Activated naive CD4-positive, alpha-beta T cell treated with anti-CD3 and anti-CD28 coated beads, Interleukin-2, amount 10 ng/mL, durations not matched to agents 7 days and 5 days (primary cell): Measurements from ENCODE around the gene PRKAA1.
"Not testable (repeated sequence)": the region's sequence is repeated elsewhere in the genome, so short reads cannot be mapped to it uniquely, and the experiment has no call there.

Source experiments
- CTCF ChIA-PET: fragments of 350-600 bp; sonication (Branson Sonifier 250); formaldehyde crosslinking; loops from one replicate; lab custom pipeline; 2021; ENCODE audit warnings: antibody characterized with exemption; lab: Charles Lee
- DNase-seq: peaks from one replicate; pipeline ENCODE4 v3.0.0-alpha.2; 2020
- H3K27ac Mint-ChIP-seq: one replicate; pipeline ENCODE4 v1.8.0; 2021; ENCODE audit warnings: mild to moderate bottlenecking, moderate library complexity, mixed read lengths
- H3K27me3 Mint-ChIP-seq: one replicate; pipeline ENCODE4 v1.8.0; 2021; ENCODE audit warnings: mild to moderate bottlenecking, mixed read lengths
- H3K36me3 Mint-ChIP-seq: one replicate; pipeline ENCODE4 v1.8.0; 2021; ENCODE audit warnings: mixed read lengths
- H3K4me1 Mint-ChIP-seq: one replicate; pipeline ENCODE4 v1.8.0; 2021; ENCODE audit warnings: mixed read lengths
- H3K4me3 Mint-ChIP-seq: one replicate; pipeline ENCODE4 v1.8.0; 2021; ENCODE audit warnings: mild to moderate bottlenecking, moderate library complexity, mixed read lengths
- H3K9me3 Mint-ChIP-seq: one replicate; pipeline ENCODE4 v1.8.0; 2021; ENCODE audit warnings: mixed read lengths

PRKAA1 gene

GRCh38 chr5:40797273-40798011 lies 732 bp downstream of the PRKAA1 start:
- Mint-ChIP-seq H3K4me1 (peaks cover 45% of the 10 kb centered on the region), H3K27ac (peak overlapping the region; percentile 92), H3K9me3 (no peaks in the 10 kb centered on the region), H3K4me3 (peak overlapping the region; percentile 76), H3K36me3 (peaks cover 26% of the 10 kb centered on the region), H3K27me3 (peaks cover 20% of the 10 kb centered on the region)
- CTCF ChIA-PET = interaction anchor here (0.6 kb wide), 1 partner anchor 10 kb away, joined by 3 read pairs; no protein-coding TSS in a partner anchor
- DNase-seq = peak; percentile 82

DNA sequence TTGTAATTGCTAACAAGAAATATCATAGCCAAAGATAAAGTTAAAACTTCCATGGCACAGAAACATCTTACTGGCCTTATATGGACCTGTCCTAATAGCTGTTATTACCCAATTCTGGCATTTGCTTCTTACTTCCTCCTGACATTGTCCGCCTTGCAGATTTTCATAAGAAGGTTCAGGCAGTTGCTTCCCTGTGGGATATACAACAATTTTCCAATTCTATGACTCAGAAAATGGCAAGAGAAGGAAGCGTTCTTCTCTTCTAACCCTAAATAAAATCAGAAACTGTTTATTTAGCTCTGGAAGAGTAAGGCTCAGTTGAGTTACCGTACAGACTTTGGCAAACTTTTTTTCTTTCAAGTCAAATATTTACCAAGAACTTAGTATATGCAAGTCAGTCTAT lies 1.7 kb downstream of the PRKAA1 start:
- Mint-ChIP-seq H3K36me3 (peaks cover 26% of the 10 kb centered on the region), H3K4me1 (peaks cover 45% of the 10 kb centered on the region), H3K27ac (no peak overlapping the region), H3K27me3 (peaks cover 15% of the 10 kb centered on the region), H3K4me3 (peak overlapping the region; percentile 76), H3K9me3 (no peaks in the 10 kb centered on the region)
- DNase-seq = no peak
- CTCF ChIA-PET = no interaction called here

- peaks cover 15% of the 10 kb centered on the region for H3K27me3 Mint-ChIP-seq
- CTCF ChIA-PET, H3K27ac Mint-ChIP-seq, H3K4me3 Mint-ChIP-seq, H3K9me3 Mint-ChIP-seq, DNase-seq: not testable (repeated sequence)
- H3K36me3 Mint-ChIP-seq = peaks cover 29% of the 10 kb centered on the region
- peaks cover 45% of the 10 kb centered on the region for H3K4me1 Mint-ChIP-seq
Measured at GRCh38 chr5:40794877-40795276, 3.3 kb downstream of the PRKAA1 start.

- H3K9me3 Mint-ChIP-seq, H3K27me3 Mint-ChIP-seq, H3K4me3 Mint-ChIP-seq, H3K27ac Mint-ChIP-seq, DNase-seq, CTCF ChIA-PET: not testable (repeated sequence)
- Mint-ChIP-seq H3K36me3 (peaks cover 31% of the 10 kb centered on the region), H3K4me1 (peaks cover 45% of the 10 kb centered on the region)
Measured at GRCh38 chr5:40794340-40794739, 3.8 kb downstream of the PRKAA1 start.

DNA sequence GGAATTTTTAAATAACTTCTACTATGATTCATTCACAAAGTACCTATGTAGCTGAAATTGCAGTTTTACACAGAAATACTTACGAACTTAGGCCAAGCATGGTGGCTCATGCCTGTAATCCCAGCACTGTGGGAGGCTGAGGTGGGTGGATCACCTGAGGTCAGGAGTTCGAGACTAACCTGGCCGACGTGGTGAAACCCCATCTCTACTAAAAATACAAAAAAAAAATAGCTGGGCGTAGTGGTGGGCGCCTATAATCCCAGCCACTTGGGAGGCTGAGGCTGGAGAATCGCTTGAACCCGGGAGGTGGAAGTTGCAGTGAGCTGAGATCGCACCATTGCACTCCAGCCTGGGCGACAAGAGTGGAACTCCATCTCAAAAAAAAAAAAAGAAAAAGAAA lies 5.5 kb downstream of the PRKAA1 start:
- CTCF ChIA-PET = interaction anchor here (1.3 kb wide), 1 partner anchor 8 kb away, joined by 3 read pairs; no protein-coding TSS in a partner anchor
- not testable (repeated sequence) for H3K4me3 Mint-ChIP-seq, H3K27me3 Mint-ChIP-seq, H3K9me3 Mint-ChIP-seq, H3K27ac Mint-ChIP-seq, DNase-seq
- Mint-ChIP-seq H3K4me1 (peaks cover 43% of the 10 kb centered on the region), H3K36me3 (peaks cover 44% of the 10 kb centered on the region)

- H3K4me1 Mint-ChIP-seq = peaks cover 39% of the 10 kb centered on the region
- H3K27ac Mint-ChIP-seq = no peak overlapping the region
- H3K27me3 Mint-ChIP-seq = no peaks in the 10 kb centered on the region
- H3K4me3 Mint-ChIP-seq = no peak overlapping the region
- CTCF ChIA-PET = interaction anchor here (0.8 kb wide), 1 partner anchor 15 kb away, joined by 3 read pairs; no protein-coding TSS in a partner anchor
- peaks cover 48% of the 10 kb centered on the region for H3K36me3 Mint-ChIP-seq
- no peak for DNase-seq
- peaks cover 7% of the 10 kb centered on the region for H3K9me3 Mint-ChIP-seq
Measured at GRCh38 chr5:40791715-40792139, 6.4 kb downstream of the PRKAA1 start.

GRCh38 chr5:40790947-40791593 lies 7.1 kb downstream of the PRKAA1 start:
- Mint-ChIP-seq H3K27ac (peak overlapping the region; percentile 1), H3K27me3 (no peaks in the 10 kb centered on the region), H3K9me3 (peaks cover 7% of the 10 kb centered on the region), H3K4me1 (peaks cover 34% of the 10 kb centered on the region), H3K4me3 (no peak overlapping the region), H3K36me3 (peaks cover 53% of the 10 kb centered on the region)
- CTCF ChIA-PET = interaction anchor here (0.8 kb wide), 1 partner anchor 16 kb away, joined by 3 read pairs; no protein-coding TSS in a partner anchor
- no peak for DNase-seq

- H3K27ac Mint-ChIP-seq, H3K27me3 Mint-ChIP-seq, H3K9me3 Mint-ChIP-seq, CTCF ChIA-PET, H3K4me3 Mint-ChIP-seq, DNase-seq: not testable (repeated sequence)
- H3K4me1 Mint-ChIP-seq = peaks cover 20% of the 10 kb centered on the region
- peaks cover 38% of the 10 kb centered on the region for H3K36me3 Mint-ChIP-seq
Measured at GRCh38 chr5:40788941-40789340, 9.2 kb downstream of the PRKAA1 start.

GRCh38 chr5:40787986-40788385 lies 10.2 kb downstream of the PRKAA1 start:
- CTCF ChIA-PET = interaction anchor here (0.7 to 1.3 kb wide), 2 partner anchors 10 kb away, joined by 3 read pairs; no protein-coding TSS in a partner anchor
- Mint-ChIP-seq H3K36me3 (peaks cover 33% of the 10 kb centered on the region), H3K4me1 (peaks cover 12% of the 10 kb centered on the region), H3K27me3 (no peaks in the 10 kb centered on the region), H3K27ac (no peak overlapping the region), H3K4me3 (no peak overlapping the region), H3K9me3 (peaks cover 7% of the 10 kb centered on the region)
- no peak for DNase-seq

GRCh38 chr5:40786664-40787063 lies 11.5 kb downstream of the PRKAA1 start:
- CTCF ChIA-PET, H3K27ac Mint-ChIP-seq, H3K27me3 Mint-ChIP-seq, DNase-seq, H3K9me3 Mint-ChIP-seq, H3K4me3 Mint-ChIP-seq: not testable (repeated sequence)
- H3K4me1 Mint-ChIP-seq = peaks cover 11% of the 10 kb centered on the region
- H3K36me3 Mint-ChIP-seq = peaks cover 33% of the 10 kb centered on the region

- H3K27ac Mint-ChIP-seq = no peak overlapping the region
- DNase-seq = no peak
- H3K9me3 Mint-ChIP-seq = peaks cover 7% of the 10 kb centered on the region
- CTCF ChIA-PET = interaction anchor here (1.1 to 1.4 kb wide), 2 partner anchors 8 to 10 kb away, joined by 3 read pairs; no protein-coding TSS in a partner anchor
- H3K4me1 Mint-ChIP-seq = peaks cover 11% of the 10 kb centered on the region
- H3K4me3 Mint-ChIP-seq = no peak overlapping the region
- H3K36me3 Mint-ChIP-seq = peaks cover 29% of the 10 kb centered on the region
- H3K27me3 Mint-ChIP-seq = no peaks in the 10 kb centered on the region
Measured at GRCh38 chr5:40784916-40785315, 13.3 kb downstream of the PRKAA1 start.

- Mint-ChIP-seq H3K27ac (no peak overlapping the region), H3K4me3 (no peak overlapping the region), H3K27me3 (no peaks in the 10 kb centered on the region), H3K36me3 (peaks cover 26% of the 10 kb centered on the region), H3K9me3 (peaks cover 7% of the 10 kb centered on the region), H3K4me1 (peaks cover 8% of the 10 kb centered on the region)
- no peak for DNase-seq
- CTCF ChIA-PET = interaction anchor here (1.1 to 1.4 kb wide), 2 partner anchors 9 kb away, joined by 3 read pairs; no protein-coding TSS in a partner anchor
Measured at GRCh38 chr5:40784027-40784653, 14.0 kb downstream of the PRKAA1 start.

DNA sequence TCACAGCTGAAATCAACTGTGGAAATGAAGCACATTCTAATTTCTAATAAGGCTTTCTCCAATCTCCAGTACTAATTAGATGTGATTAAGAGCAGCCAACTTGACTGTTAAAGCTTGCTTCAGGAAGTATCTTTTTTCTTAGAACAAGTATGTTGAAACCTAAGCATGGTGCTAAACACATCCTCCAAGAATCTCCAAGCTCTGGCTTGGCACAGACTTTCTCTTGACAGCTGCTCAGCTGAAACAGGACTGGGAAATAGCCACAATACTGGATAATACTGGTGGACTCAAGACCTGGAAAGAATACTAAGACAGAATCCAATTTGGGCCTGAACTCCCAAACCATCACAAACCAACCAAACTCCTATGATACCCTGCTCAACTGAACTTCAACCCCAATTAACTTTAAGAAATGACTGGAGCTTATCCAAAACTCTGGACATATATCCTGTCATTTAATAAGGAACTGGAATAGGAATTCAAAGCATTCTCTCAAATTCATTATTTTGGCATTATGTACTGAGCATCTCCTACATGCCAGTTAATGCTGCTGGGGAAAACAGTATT lies 16.2 kb downstream of the PRKAA1 start:
- peaks cover 12% of the 10 kb centered on the region for H3K36me3 Mint-ChIP-seq
- CTCF ChIA-PET = no interaction called here
- H3K4me1 Mint-ChIP-seq = peaks cover 5% of the 10 kb centered on the region
- H3K27ac Mint-ChIP-seq = no peak overlapping the region
- no peaks in the 10 kb centered on the region for H3K27me3 Mint-ChIP-seq
- H3K9me3 Mint-ChIP-seq = no peaks in the 10 kb centered on the region
- no peak for DNase-seq
- H3K4me3 Mint-ChIP-seq = no peak overlapping the region

- no peak overlapping the region for H3K4me3 Mint-ChIP-seq
- H3K4me1 Mint-ChIP-seq = peaks cover 2% of the 10 kb centered on the region
- CTCF ChIA-PET = no interaction called here
- no peak overlapping the region for H3K27ac Mint-ChIP-seq
- H3K36me3 Mint-ChIP-seq = peaks cover 15% of the 10 kb centered on the region
- no peak for DNase-seq
- H3K9me3 Mint-ChIP-seq = no peaks in the 10 kb centered on the region
- H3K27me3 Mint-ChIP-seq = no peaks in the 10 kb centered on the region
Measured at GRCh38 chr5:40780858-40781257, 17.3 kb downstream of the PRKAA1 start.
